ENCODE results near the gene CYTH3.
A peak's percentile ranks its signal among the peaks of the same experiment; 100 is the strongest.

CYTH3 gene

GRCh38 chr7:6256677-6257535 is 15.5 kb downstream of the CYTH3 start:
- DNase-seq (ENCODE audit: low read depth): peak; percentile 75

DNA sequence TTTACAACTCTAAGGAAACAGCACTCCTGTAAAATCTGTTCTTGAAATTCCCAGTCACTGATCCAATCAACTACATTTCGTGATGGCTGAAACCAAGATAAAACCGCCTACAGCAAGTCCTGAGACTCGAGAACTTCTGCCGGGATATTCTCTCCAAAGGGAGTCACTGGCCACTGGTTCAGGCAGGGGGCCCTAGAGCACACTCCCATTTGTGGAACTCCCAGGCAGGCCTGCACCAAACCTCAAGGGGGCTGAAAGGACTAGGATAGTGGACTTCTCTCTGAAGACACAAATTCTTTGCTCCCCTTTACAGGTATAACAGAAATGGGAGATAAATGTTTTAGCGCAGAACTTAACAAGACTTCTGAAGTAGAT is 16.3 kb downstream of the CYTH3 start:
- DNase-seq (ENCODE audit: low read depth): no peak

GRCh38 chr7:6254866-6255265 is 17.6 kb downstream of the CYTH3 start:
- no peak for DNase-seq (ENCODE audit: low read depth)

GRCh38 chr7:6252748-6253147 is 19.7 kb downstream of the CYTH3 start:
- DNase-seq (ENCODE audit: low read depth): no peak

- peak; percentile 89 for DNase-seq (ENCODE audit: low read depth)
These were observed 20.1 kb downstream of the CYTH3 start for GRCh38 chr7:6252341-6252746.

- no peak for DNase-seq (ENCODE audit: low read depth)
These were observed 20.8 kb downstream of the CYTH3 start for GRCh38 chr7:6251653-6252052.

GRCh38 chr7:6250364-6250833 is 22.0 kb downstream of the CYTH3 start:
- no peak for DNase-seq (ENCODE audit: low read depth)

GRCh38 chr7:6249043-6249442 is 23.4 kb downstream of the CYTH3 start:
- no peak for DNase-seq (ENCODE audit: low read depth)

DNA sequence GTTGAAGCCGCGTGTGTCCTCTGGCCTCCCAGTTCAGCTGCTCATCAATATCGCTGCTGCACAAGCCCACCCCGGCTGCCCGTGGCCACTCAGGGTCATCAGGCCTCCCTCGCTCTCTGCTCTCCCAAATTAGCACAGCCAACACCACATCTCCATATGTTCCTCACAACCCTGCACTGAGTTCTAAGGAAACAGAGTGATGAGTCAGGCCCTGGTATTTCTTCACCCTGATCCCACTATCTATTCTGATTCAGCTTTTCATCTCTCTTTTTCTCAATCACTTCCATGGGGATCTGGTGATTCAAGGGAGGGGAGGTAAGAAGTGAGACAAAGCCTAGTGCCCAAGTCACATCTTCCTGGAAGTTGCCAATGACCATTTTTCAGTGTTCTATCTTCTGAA is 23.8 kb downstream of the CYTH3 start:
- DNase-seq (ENCODE audit: low read depth): no peak

GRCh38 chr7:6246251-6246917 is 26.0 kb downstream of the CYTH3 start:
- DNase-seq (ENCODE audit: low read depth): no peak

- no peak for DNase-seq (ENCODE audit: low read depth)
These were observed 28.4 kb downstream of the CYTH3 start for GRCh38 chr7:6244021-6244420.

DNA sequence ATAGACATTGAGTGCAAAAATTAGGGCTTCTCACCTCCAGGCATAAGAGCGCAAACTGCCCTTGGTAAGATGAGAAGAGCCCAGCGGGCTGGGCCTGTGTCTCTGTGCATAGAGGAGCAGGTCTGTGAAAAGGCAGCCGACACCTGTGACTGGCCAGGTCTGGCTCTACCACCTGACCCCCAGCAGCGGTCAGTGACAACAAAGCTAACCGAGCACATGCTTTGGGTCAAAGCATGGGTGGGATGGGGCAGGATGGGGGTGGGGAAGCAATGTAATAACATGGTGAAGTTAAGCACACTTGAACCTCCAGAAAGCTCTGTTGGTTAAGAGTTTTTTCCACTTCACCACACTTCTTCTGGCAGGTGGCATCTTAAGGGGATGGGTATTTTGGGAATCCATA is 29.3 kb downstream of the CYTH3 start:
- DNase-seq (ENCODE audit: low read depth): no peak

DNA sequence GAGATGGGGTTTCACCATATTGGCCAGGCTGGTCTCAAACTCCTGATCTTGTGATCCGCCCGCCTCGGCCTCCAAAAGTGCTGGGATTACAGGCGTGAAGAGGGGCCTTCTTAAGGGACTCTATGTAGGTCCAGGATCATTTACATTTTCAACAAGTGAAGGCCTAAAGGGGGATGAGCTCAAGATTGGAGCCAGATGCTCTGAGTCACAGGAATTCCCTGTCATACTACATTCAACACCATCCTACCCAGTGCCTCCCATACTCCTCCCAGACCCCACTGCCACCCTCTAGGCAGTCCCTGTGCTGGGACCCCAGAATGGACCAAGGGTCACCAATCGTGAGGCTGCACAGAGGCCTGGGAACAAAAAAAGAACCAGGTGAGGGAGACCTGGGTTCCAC is 29.9 kb downstream of the CYTH3 start:
- DNase-seq (ENCODE audit: low read depth): no peak

- no peak for DNase-seq (ENCODE audit: low read depth)
These were observed 30.8 kb downstream of the CYTH3 start for GRCh38 chr7:6241607-6241973.

- DNase-seq (ENCODE audit: low read depth): no peak
These were observed 34.0 kb downstream of the CYTH3 start for GRCh38 chr7:6238309-6238925.

DNA sequence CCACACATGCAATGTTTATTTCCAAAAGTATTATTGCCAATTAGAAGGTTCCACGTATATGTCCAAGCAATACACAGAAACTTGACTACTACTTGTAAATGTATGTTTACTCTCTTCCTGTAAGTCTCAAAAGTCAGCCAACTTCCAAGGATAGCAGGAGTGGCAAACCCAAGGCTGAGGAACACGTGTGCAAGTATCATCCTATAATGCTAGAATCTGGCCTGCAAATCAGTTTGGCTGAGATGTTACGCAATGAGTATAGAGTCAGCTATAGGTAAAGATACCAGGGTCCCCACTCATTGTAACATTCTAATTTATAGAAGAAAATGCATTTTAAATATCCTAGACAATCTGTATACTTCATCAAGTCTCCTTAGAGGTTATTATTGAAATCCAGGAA is 34.7 kb downstream of the CYTH3 start:
- DNase-seq (ENCODE audit: low read depth): no peak

DNA sequence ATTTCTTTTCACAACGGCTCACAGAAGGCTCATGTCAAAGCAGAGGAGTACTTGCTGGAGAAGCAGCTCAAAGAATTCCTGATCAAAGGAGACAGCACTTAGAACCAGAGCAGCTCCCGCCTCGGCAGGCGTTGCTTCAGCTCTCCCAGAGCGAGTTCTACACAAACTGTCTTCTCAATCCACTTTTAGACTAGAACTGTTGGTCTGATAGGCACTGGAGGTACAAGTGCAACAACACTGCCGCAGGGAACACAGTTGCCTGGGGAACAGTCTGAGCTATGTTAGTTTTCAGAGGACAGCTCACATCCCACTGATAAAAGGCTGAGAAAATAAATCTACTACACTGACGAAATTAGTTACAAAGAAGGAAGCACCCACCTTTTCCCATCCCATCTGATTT is 35.4 kb downstream of the CYTH3 start:
- no peak for DNase-seq (ENCODE audit: low read depth)

- DNase-seq (ENCODE audit: low read depth): no peak
These were observed 37.2 kb downstream of the CYTH3 start for GRCh38 chr7:6235029-6235871.

DNA sequence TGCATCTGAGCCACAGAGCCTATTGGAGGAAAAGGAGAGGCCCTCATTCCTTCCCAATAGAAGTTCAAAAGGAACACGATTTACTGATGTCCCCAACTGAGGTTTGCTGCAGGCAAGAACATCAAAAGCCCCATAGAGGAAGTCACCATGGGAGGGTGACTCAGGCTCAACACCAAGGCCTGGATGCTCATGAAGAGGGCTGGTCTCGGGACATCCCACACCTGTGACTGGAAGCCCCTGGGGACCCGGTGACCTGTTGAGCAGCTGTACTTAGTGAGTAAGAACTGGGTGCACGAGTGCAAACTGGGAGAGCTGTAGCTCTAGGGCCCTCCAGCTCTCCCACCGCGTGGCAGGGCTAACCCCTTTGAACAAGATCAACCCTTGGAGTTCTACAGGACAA is 38.0 kb downstream of the CYTH3 start:
- DNase-seq (ENCODE audit: low read depth): no peak

- DNase-seq (ENCODE audit: low read depth): no peak
These were observed 39.9 kb downstream of the CYTH3 start for GRCh38 chr7:6232534-6232933.

GRCh38 chr7:6232116-6232515 is 40.3 kb downstream of the CYTH3 start:
- no peak for DNase-seq (ENCODE audit: low read depth)

DNA sequence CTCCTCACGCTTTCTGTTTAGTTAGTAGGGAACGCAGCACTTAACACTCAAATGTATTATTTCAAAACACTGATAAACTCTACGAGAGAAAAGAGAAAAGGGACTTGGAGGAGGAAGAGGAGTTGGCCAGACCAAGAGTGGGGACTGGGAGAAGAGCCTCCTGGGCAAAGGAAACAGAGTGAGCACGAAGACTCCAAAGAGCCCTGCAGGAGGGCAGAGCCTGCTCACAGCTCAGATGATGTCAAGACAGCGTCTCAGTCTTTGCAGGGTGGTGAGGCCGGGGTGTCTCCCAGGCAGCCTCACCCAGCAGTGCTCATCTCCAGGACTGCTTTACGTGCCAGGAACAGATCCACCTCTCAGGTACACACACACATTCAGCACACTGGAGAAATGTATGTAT is 41.2 kb downstream of the CYTH3 start:
- DNase-seq (ENCODE audit: low read depth): no peak
